Activated CD8-positive, alpha-beta memory T cell treated with anti-CD3 and anti-CD28 coated beads for 48 hours (primary cell): ENCODE measurements around the gene TMEM132D.
"Not testable (repeated sequence)": the region's sequence is repeated elsewhere in the genome, so short reads cannot be mapped to it uniquely, and the experiment has no call there.

Experiments
- DNase-seq, 3 experiments: peaks; one replicate each; pipeline ENCODE4 v3.0.0-alpha.2; 2020; ENCODE audit warnings: low read depth in 2 of 3, low spot score in 2 of 3

The TMEM132D gene

GRCh38 chr12:129540249-129540648 lies 363.6 kb downstream of the TMEM132D start:
- DNase-seq, result no peak

- DNase-seq, result not testable (repeated sequence)
Observed at GRCh38 chr12:129538724-129539335, 365.0 kb downstream of the TMEM132D start.

- no peak for DNase-seq
Observed at GRCh38 chr12:129538137-129538536, 365.7 kb downstream of the TMEM132D start.

GRCh38 chr12:129534966-129535750 lies 368.7 kb downstream of the TMEM132D start:
- DNase-seq, result no peak

- DNase-seq, result no peak
Observed at GRCh38 chr12:129532707-129533499, 370.9 kb downstream of the TMEM132D start.

DNA sequence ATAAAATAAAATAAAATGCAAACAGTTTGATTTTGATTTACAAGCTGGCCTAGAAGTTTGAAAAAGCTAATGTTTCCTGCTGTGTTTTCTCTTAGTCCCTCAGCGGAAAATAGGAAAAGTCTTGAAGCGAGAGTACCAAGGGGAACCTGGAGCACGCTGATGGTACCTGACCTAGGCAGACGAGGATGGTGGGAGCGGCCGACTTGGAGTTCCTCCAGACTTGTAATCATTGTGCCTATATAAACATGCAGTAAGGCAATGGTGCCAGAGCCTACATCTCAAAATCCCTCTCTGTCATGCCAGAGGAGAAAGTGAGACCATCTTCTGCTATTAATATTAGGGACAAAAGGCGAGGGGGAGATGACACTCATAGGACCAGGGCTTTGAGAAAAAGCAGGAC lies 371.7 kb downstream of the TMEM132D start:
- no peak for DNase-seq

DNA sequence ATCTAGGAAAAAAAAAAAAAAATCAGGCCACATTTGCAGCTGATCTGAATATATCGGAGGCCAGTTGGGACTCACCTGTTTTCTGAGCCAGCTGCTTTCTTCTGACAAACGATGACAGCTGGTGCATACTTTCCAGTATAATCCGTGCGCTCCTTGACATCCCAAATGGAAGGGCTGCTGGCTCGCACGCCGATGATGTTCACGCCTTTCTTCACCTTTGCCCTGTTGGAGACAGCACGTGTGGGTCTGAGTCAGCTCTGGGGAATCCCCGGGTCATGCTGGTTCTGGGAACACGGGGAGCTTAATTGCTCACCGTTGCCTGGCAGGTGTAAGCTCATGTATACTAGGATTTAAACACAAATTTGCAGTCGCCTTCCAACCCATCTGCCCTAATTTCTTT lies 372.8 kb downstream of the TMEM132D start:
- no peak for DNase-seq

DNA sequence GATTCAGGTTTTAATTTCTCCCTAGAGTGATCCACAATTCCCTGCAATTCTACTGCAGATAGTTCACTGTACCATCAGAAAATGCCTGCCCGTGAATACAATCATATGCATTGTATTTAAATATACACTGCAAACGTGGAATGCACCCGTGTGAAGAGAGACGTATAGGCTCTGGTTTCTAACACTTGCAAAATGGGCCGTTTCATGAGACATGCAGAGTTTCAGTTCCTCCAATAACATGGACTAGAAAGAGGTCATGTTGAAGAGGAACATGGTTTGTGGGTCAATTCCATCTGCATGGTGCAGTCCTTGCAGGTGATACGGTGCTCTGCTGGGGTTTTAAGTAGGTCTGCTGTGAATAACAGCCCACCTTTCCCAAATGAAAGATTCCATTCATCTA lies 373.3 kb downstream of the TMEM132D start:
- no peak for DNase-seq

DNA sequence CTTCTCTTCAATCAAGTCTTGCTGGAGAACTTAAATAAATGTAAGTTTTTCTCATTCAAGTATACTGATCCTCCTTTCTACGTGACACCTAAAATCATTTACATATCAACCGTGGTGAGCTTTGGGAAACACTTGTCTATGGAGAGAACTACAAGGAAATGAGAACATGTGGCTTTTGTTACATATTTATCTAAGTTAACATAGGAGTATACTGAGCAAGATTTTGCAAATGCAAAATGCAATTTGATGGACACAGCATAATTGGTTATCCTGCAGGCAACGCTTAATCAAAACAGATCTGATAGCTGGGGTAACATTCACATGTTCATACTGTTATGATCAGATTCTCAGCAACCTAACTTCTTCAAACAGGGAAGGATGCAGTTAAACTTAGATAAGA lies 376.3 kb downstream of the TMEM132D start:
- no peak for DNase-seq

- no peak for DNase-seq
Observed at GRCh38 chr12:129523621-129524020, 380.2 kb downstream of the TMEM132D start.

DNA sequence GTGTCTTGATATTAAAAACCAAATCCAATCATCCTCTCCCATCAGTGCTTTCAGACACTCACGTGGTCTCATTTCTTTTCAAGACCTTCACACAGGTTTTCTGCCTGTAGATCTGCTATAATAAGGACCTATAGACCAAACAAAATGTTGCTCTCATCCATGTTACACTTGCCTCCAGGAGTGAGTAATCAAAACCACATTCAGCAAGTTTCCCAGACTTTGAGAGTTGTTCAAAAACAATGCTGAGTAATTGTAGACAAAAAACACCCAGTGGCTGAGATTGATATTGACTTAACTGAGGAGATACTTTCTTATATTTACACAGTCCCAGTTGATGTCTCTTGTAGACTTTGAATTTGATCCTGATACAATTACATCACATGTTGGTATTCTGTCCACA lies 383.1 kb downstream of the TMEM132D start:
- DNase-seq, result no peak

DNA sequence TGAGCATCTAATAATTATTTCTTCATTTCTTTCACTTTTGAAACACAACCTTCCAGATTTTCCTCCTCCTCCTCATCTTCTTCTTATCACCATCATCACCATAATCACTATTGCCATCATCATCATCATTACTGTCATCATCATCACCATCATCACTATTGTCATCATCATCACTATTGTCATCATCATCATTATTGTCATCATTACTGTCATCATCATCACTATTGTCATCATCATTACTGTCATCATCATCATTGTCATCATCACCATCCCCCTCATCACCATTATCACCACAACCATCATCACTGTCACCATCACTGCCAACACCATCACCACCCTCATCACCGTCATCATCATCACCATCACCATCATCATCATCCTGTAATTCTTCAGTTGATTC lies 400.0 kb downstream of the TMEM132D start:
- no peak for DNase-seq

- no peak for DNase-seq
Observed at GRCh38 chr12:129496226-129496625, 407.6 kb downstream of the TMEM132D start.

- no peak for DNase-seq
Observed at GRCh38 chr12:129494766-129495165, 409.1 kb downstream of the TMEM132D start.

GRCh38 chr12:129494260-129494659 lies 409.6 kb downstream of the TMEM132D start:
- DNase-seq, result no peak

DNA sequence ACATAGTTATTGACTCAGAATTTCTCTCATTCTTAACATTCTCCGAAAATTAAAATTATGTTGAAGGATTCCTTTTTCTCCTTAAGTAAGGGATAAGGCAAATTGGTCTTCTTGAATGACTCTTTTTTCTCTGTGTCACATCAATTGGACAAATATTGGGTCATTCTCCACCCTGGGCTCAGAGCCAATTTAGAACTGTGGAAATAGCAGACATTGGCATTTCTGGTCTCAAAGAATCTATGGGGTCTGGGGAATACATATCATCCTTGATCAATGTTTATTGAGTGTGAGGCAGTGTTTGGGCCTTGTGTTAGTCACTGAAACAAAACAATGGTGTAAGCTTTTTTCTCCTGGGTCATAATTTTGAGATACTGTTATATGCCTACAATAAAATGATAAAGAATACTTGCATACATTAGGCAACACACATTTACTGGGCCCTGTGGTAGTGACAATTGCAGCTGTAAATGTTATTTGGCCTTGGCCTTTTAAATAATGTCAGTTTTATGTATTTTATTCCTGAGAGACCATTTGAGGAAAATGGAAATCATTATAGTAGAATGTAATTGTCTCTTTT lies 414.6 kb downstream of the TMEM132D start:
- DNase-seq, result no peak

DNA sequence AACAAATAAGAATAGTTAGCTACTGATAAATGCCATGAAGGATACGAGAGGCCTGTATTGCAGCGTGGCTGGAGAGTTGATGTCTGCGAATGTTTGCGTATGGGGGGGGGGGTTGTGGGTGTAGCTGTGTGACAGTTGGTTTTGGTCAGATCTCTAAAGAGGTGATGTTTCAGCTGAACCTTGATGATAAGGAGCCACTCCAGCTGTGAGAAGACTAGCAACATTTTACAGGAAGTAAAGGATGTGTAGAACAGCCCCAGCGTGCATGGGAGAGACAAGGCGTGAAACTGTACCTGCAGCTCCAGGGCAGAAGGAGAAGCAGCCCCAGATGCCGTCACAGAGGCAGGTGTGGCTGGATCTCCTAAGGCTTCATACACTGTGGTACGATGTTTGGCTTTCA lies 416.9 kb downstream of the TMEM132D start:
- DNase-seq, result no peak

- DNase-seq, result no peak
Observed at GRCh38 chr12:129483111-129483893, 420.5 kb downstream of the TMEM132D start.

- no peak for DNase-seq
Observed at GRCh38 chr12:129481921-129482320, 421.9 kb downstream of the TMEM132D start.

DNA sequence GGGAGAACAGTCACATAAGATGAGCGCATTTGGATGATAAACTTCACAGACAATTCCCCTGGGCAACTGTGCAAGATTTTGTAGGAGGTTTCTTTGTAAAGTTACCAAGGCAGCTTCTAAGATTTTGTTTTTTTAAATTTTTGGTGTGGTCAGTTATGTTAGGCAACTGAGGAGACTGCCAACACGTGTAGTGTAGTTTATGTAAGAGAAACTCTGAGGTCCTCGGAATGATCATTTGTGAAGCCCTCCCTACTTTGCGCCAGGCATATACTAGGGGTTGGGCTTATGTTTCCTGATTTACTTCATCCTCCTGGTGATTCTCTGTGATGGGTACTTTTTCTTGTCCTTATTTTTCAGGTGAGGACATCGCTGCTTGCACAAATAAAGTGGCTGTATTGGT lies 433.6 kb downstream of the TMEM132D start:
- no peak for DNase-seq

DNA sequence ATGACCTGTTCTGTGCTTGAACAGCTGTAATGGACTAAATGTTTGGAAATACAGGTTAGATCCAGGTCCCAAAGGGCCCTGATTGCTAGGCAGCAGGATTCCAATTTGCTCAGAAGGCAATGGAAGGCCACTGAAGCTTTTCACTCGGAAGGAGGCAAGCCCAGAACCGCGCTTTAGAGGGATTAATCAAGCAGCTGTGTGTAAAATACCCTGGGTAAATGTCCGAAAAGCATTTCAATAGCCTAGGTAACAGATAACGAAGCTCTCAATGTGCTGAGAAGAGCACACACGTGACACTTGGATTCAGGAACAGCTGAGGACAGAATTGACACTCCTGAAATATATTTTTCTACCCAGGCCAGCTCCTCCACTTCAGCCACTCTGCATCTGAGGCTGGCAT lies 436.1 kb downstream of the TMEM132D start:
- DNase-seq, result no peak
